ENCODE results near the gene LLGL2.
A peak's percentile ranks its signal among the peaks of the same experiment; 100 is the strongest.

Gene LLGL2

DNA sequence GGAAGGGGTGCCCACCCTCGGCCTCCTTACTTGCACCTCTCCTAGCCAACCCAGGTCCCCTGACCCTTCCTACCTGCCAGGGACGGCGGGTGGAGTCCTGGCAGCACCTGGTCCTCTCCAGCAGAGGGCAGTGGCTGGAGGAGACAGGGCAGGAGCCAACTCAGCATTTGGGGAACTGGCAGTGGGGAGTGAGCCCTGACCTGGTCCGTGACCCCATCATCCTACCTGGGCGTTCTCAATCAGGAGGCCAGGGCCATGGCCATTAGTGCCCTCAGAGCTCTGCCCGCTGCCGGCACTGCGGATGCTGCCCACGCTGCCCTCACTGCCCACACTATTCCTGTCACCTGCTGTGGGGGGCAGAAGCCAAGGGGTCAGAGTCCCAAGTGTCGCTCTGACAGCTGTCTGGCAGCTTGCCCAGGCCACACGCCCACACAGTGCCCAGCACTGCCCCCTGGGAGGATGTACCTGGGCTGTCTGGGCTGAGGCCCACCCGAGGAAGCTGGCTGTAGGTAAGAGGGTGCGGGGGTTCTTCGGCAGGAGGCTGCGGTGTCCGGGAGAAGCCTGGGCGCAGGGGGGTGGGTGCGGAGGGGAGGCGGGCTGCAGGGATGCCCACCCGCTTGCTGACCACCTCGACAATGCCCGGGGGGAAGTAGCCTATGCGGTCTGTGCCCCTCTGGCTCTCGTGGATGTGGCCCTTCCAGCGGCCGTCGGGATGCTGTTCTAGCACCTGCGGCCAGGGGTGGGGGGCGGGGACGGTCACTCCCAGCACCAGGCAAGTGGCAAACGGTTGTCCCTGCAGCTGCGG, 20.9 kb upstream of the LLGL2 start:
- in situ Hi-C loops (cut with HindIII; ENCODE audit: low pct_ligation_motif_present, low pct_unique_long_range_greater_than_20kb, low sequenced_read_pairs): no loop called here
- DNase-seq: peak; percentile 55

DNA sequence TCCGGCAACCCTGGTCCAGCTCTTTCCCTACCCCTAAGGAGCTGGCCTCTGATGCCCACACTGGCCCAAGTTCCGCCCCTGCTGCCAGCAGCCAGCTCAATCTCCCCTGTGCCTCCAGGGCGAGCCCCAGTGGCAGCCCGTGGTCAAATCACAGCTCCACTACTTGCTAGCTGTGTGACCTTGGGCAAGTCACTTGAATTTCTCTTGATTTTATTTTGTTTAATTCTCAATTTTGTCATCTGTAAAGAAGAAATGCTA, 20.4 kb upstream of the LLGL2 start:
- in situ Hi-C loops (cut with HindIII; ENCODE audit: low pct_ligation_motif_present, low pct_unique_long_range_greater_than_20kb, low sequenced_read_pairs): no loop called here
- no peak for DNase-seq

DNA sequence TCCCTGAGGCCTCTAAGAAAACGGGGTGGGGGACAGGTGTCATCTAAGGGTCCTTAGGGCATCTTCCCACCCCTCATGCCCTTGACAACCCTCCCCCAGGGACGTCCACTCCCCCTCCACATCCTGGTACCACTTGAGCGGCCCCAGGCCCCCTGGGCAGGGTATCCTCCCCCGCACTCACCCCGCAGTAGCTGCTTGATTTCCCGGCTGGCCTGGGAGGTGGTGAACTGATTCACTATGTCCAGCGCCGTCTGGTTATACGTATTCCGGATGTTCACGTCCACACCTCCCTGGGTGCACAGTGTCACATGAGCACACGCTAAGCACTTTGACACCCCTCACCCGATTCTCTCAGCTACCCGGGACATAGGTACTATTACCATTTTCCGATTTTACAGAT, 19.9 kb upstream of the LLGL2 start:
- in situ Hi-C loops (cut with HindIII; ENCODE audit: low pct_ligation_motif_present, low pct_unique_long_range_greater_than_20kb, low sequenced_read_pairs): no loop called here
- DNase-seq: no peak

DNA sequence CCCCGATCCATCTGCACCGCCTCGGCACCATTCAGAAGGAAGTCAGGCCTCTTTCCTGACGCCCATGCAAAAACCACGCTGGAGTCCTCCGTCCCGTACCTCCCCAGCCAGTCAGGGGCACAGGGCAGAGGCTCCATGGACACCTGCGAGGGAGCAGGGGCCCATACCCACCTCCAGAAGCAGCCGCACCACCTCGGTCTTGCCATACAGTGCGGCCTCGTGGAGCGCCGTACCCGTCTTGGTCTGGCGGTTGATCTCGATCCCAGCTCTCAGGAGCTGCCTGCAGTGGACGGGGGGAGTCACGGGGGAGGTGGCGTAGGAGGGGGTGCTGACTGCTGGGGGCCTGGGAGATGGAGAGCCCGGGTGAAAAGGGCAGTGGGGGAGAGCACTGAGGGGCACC, 19.4 kb upstream of the LLGL2 start:
- in situ Hi-C loops (cut with HindIII; ENCODE audit: low pct_ligation_motif_present, low pct_unique_long_range_greater_than_20kb, low sequenced_read_pairs): no loop called here
- DNase-seq: no peak

DNA sequence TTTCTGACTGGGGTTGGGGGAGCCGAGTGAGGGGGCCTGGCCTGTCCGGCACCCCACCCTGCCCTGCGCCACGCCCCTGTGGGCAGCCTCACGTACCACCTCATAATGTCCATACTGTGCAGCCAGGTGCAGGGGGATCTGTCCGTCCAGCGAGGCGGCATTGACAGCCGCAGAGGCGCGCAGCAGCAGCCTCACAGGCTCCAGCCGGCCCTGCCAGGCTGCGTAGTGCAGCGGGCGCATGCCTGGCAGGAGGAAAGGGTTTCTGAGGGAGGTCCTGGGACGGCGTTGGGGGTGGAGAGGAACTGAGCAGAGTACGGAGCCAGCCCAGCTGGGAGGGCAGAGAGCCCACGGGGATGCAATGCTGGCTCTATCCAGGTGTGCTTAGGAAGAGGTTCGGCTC, 18.6 kb upstream of the LLGL2 start:
- no peak for DNase-seq
- in situ Hi-C loops (cut with HindIII; ENCODE audit: low pct_ligation_motif_present, low pct_unique_long_range_greater_than_20kb, low sequenced_read_pairs): no loop called here

DNA sequence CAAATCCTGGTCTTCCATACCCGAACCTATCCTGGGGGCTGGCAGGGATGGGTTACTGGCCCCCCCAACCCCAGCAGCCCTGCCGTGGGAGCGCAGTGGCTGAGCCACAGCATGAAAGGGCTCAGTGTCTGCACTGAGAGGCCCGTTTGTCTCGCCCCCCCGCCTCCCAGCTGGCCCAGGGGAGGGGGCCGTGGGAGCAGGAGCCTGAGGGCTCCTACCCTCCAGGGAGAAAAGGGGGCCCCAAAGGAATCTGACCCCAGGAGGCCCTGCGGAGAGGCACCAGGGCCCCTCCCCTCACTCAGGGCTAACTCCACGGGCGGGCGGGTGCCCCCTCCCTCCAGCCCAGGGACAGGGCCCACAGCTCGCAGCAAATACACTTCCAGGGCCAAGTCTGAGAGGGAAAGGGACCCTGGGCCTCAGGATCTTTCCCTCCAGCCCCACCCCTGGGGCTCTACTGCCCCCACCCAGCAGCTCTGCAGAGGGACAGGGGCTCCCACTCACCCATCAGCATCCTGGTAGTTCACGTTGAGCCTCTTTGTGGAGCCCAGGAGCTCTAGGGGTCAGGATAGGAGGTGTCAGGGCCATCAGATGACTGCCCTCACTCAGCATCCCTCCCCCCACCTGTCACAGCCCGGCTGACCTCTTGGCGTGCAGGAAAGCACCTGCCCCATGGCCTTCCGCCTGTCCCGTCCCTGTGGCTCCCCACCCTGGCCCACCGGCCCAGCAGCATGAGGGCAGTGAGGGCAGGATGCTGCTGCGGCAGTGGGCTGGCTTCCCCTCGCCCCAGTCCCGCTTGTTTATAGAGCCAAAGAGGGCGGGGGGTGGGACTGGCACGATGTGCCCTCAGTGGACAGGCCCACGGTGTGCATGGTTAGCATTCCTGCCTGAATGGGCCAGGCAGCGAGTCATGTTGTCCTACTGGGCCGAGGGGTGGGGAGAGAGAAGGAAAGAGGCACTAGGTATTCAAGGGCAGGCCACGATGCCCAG, 17.5 kb upstream of the LLGL2 start:
- peak; percentile 34 for DNase-seq
- in situ Hi-C loops (cut with HindIII; ENCODE audit: low pct_ligation_motif_present, low pct_unique_long_range_greater_than_20kb, low sequenced_read_pairs): no loop called here

DNA sequence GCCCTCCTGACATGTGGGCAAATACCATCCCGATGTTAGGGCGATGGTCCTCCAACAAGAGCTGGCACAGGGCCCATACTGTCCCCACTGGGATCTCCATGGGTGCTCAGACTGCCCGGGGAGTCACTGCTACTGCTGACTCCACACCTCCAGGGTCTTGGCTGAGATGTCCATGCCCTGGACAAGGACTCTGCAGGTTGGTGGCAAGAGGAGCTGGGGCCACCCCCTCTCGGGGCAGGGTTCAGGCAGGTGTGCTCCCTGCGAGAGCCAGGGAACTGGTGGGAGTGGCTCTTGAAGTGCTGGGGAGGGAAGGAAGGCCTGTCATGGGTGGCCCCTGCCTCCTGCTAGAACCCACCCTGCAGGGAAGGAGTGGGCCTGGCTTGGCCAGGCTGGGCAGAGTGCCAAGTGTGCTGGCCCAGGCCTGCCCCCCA, 16.6 kb upstream of the LLGL2 start:
- in situ Hi-C loops (cut with HindIII; ENCODE audit: low pct_ligation_motif_present, low pct_unique_long_range_greater_than_20kb, low sequenced_read_pairs): no loop called here

DNA sequence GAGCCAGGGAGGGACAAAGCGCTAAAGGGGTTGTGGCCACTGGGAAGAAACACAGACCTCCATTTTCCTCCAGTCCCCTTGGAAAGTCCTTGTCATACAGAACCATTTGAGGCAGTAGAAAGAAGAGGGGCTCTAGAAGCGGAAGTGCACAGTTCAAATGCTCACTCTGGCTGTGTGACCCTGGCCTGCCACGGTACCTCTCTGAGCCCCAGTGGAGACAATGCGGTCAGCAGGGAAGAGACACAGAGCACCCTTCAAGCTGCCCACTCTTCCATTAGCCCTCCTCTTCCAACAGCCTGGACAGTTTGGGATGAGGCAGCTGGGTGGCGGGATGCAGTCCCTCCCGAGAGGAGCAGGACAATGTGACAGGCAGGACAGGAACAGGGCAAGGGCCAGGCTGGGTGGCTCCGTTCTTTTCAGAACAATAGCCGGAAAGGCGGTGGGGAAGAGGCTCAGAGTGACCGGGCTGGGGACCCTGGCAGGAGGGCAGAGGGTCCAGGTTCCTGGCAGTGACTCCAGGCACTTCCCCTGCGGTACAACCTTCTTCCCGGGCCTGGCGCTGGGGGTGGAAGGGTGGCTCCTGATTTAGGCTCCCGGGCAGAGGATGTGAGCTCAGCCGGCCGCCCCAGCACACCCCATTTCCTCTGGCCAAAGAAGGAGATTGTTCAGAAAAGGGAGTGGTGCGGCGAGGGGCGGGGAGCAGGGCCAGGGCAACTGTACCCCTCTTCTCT, 15.8 kb upstream of the LLGL2 start:
- DNase-seq: no peak
- in situ Hi-C loops (cut with HindIII; ENCODE audit: low pct_ligation_motif_present, low pct_unique_long_range_greater_than_20kb, low sequenced_read_pairs): no loop called here

More for the DNA sequence above, 16.6 kb upstream of the LLGL2 start:
- no peak for DNase-seq

DNA sequence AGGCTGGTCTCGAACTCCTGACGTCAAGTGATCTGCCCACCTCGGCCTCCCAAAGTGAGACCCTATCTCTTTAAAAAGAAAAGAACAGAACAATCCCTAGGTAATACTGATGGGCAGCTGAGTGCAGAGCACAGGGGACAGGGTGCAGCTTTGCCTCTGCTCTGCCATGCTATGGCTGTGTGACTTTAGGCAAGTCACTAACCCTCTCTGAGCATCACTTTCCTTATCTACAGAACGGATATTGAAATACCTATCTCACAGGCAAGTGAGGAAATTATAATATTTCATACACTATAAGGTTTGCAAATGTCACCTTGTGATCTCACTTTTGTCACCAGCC, 14.3 kb upstream of the LLGL2 start:
- DNase-seq: no peak
- in situ Hi-C loops (cut with HindIII; ENCODE audit: low pct_ligation_motif_present, low pct_unique_long_range_greater_than_20kb, low sequenced_read_pairs): no loop called here

DNA sequence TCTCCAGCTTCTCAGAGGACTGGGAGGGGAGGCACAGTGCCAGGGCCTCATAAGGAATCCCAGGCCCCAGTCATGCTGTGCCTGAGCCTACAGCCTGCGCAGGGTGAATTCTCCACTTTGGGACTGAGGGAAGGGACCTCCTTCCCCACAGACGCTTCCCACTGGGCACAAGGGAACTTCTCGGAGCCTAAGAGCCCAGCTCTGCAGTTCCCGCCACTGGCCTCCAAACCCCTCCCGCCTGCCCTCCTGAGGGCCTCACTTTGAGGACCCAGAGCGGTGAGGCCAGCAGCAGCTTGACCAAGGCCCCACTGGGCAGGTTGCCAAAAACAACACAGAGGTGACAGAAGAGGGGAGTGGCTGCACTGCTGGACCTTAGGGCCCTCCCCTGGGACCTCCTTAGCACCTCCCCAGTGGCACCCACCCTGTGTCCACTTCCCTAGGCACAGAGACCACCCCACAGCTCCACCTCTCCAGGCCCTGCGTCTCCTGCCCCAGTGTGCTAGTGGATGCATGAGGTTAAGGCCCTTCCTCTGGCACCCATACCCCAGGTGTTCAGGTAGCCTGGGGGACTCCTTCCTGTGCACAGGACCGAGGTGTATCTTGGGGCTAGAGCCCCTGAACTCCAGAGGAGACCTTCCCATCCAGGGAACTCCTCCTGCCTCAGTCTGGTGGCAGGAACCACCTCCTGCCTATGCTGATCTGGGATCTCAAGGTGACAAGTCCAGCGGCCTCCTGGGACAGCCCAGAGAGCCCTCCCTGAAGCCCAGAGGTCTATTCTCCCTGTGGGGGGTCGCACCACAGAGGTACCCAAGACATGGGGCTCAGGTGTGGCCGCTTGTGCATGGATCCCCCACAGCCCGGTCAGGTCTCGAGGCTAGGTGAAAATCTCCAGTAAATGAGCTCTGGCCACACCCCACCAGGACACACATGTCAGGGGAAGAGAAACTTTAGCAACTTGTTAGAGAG, 13.6 kb upstream of the LLGL2 start:
- in situ Hi-C loops (cut with HindIII; ENCODE audit: low pct_ligation_motif_present, low pct_unique_long_range_greater_than_20kb, low sequenced_read_pairs): no loop called here
- no peak for DNase-seq

DNA sequence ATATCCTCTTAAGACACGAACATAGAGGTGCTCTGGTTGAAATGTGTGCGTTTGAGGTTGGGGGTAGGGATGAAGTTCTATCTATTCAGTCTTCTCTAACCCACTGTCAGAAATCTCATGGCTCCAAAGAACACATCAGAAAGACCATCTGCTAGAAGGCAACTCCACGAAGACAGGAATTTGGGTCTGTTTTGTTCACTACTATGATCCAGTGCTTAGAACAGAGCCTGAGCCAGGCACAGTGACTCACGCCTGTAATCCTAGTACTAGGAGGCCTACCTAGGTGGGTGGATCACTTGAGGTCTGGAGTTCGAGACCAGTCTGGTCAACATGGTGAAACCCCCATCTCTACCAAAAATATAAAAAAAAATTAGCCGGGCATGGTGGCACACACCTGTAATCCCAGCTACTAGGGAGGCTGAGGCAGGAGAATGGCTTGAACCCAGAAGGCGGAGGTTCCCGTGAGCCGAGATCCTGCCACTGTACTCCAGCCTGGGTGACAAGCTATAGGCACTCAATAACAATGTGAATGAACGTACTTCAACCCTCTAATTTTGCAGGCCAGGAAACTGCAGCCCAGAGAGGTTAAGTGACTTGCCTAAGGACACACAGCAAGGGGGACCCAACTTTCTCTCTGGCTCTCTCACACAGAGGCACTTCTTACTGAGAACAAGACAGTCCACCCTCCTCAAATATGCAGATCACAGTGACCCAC, 12.4 kb upstream of the LLGL2 start:
- no peak for DNase-seq
- in situ Hi-C loops (cut with HindIII; ENCODE audit: low pct_ligation_motif_present, low pct_unique_long_range_greater_than_20kb, low sequenced_read_pairs): no loop called here

DNA sequence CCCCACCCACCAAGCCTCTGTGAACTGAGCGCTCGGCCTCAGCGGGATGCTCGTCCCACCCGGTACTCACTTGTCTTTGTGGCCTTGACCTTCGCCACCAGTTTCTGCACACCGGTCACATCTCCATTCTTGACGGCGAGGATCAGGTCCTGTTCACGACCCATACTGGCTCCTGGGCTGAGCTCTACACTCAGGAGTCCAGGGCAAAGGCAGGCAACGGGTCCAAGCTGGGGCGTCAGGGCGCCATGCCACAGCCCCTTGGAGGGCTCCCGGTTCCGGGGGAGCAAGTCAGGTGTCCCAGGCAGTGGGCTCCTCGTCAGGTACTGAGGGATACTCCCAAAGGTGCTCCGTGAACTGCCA, 11.9 kb upstream of the LLGL2 start:
- DNase-seq: no peak
- in situ Hi-C loops (cut with HindIII; ENCODE audit: low pct_ligation_motif_present, low pct_unique_long_range_greater_than_20kb, low sequenced_read_pairs): no loop called here

DNA sequence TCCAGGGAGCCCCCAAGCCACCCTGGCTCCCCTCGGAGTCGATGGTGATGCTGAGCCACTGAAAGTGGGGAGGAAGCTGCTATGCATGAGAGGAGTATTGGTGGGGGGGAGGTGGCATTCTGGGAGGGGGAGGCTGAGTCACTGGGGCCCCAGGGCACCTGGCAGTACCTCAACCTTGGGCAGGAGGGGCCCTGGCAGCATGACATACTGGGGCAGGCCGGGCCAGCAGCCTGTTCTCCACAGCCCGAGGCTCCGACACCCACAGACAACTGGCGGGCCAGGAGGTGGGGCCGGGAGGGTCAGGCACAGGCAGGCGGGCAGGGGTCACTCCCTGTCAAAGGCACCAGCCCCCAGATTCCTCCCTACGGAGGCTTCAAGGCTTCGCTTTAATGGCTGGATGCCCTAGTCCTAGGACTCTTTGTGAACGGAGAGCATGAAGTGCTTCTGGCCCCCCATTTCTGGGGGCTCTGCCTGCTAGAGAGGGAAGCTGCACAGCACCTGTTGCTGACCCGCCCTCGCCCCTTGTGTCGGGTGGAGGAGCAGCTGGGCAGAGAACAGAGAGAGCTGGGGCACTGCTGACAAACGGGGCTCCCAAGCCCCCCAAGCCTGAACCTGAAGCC, 11.1 kb upstream of the LLGL2 start:
- peak; percentile 21 for DNase-seq
- in situ Hi-C loops (cut with HindIII; ENCODE audit: low pct_ligation_motif_present, low pct_unique_long_range_greater_than_20kb, low sequenced_read_pairs): no loop called here

DNA sequence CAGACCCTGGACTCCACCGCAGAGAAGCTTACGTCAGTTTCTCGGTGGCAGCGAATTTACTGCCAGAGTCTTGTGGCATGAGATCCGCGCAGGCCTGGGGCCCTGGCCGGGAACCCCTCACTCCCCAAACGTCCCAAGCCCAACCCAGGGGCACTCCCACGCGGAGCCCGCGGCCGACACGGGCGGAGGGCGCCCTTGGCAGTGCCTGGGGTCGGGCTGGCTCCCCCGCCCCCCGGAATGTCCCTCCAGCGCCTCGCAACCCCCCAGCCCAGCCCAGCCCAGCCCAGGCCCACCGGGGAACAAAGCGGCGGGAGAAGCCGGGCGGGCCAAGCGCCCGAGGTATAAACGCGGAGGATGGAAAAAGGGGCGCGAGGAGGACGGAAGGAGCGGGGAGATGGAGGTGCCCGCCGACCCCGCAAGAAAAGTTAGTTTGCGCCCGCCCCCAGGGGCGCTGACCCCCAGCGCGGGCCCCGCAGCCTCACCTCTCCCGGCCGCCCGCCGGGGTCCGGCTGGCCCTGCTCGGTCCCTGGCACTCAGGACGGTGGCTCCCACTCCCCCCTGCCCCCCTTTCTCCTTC, 10.5 kb upstream of the LLGL2 start:
- in situ Hi-C loops (cut with HindIII; ENCODE audit: low pct_ligation_motif_present, low pct_unique_long_range_greater_than_20kb, low sequenced_read_pairs): no loop called here
- DNase-seq: peak; percentile 18

DNA sequence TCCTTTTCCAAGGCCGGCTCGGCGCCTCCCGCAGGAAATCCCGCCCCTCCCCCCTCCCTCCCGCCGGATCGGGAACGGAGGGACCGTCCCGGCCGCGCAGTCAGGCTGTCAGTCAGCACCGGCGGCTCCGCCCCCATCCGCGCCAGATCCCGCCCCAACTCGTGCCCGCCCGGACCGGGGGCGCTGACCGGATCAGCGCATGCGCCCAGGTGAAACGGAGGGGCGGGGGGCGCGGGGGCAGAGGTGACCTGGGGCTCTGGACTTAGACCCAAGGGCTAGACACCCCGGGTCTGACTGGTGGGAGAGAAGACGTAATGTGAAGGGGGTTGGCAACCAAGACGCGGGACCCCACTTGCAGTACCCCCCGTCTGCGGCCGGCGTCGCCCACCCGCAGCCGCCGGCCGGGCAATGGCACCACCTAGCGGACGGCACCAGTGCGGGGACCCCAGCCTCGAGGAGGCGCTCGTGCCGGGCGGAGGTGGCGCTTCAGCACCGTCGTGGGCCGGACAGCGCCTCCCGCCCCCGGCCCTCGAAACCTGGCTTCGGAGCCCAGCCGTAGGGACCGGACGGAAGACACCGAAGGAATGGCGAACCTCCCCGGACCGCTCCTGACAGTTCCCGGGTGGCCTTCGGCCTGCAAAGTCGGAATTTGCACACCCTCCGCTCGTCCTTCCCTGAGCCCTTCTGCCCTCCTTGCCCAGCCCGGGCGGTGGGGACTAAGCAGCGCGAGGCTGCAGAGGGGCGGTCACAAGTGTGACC, 9.8 kb upstream of the LLGL2 start, which contains the start of gene CASKIN2:
TSS of gene CASKIN2 (minus strand) at position 42 of the 759 bp plus-strand sequence. CDS start 1,733 bp downstream, outside the sequence.
- in situ Hi-C loops (cut with HindIII; ENCODE audit: low pct_ligation_motif_present, low pct_unique_long_range_greater_than_20kb, low sequenced_read_pairs): no loop called here

DNA sequence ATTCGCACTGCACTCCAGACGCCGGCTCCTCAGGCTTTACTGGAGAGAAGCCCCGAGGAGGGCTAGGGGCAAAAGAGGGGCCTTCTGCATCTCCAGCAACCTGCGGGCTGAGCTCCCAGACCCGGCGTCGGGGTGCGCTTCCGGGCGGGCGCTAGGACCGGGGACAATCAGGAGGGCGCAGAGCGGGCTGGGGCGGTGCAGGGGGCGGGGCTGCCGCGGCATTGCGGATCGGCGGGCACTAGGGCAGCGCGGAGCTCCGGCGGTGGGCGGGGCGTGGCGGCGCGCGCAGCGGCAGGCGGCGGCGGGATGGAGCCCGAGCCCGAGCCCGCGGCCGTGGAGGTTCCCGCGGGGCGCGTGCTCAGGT, 9.3 kb upstream of the LLGL2 start, which contains the start of gene TSEN54:
TSS of gene TSEN54 (plus strand) at position 274 of the 364 bp plus-strand sequence. CDS start at position 307, 33 bp downstream.
- in situ Hi-C loops (cut with HindIII; ENCODE audit: low pct_ligation_motif_present, low pct_unique_long_range_greater_than_20kb, low sequenced_read_pairs): no loop called here
- peak; percentile 89 for DNase-seq

More for the DNA sequence above, 9.8 kb upstream of the LLGL2 start, which contains the start of gene CASKIN2:
- peak; percentile 92 for DNase-seq
